ENCODE measurements around the gene WDR35. TPM values are rescaled to one million over a fixed set of nuclear protein-coding genes. Genes with fewer than 3 reads are reported as not detected.

The WDR35 gene
- total and polyA plus RNA-seq, 2 donors (not counting 3 experiments of a cell fraction or from before 2014, with no cell fraction given), result 3.6 to 8.0 TPM

GRCh38 chr2:20001361-20001863 lies 11.5 kb upstream of the WDR35 start:
- CTCF ChIA-PET, result interaction anchor here (1.0 to 1.7 kb wide), 3 partner anchors 14 to 92 kb away, joined by 3 to 19 read pairs (median 4); no protein-coding TSS in a partner anchor
- Histone ChIP-seq H2AFZ (ENCODE audit: low read depth, low read length) (no peak overlapping the region), H3K27ac (ENCODE audit: insufficient read depth, low read depth, low read length) (no peak overlapping the region), H3K9me3 (replicated peaks; ENCODE audit: control insufficient read depth, insufficient read depth, low read length) (no peaks in the 10 kb centered on the region), H4K20me1 (replicated peaks; ENCODE audit: control insufficient read depth, extremely low read depth, insufficient read depth, low read length) (no peaks in the 10 kb centered on the region), H3K79me2 (ENCODE audit: control insufficient read depth, insufficient read depth, low read length) (no peaks in the 10 kb centered on the region), H3K9me1 (replicated peaks; ENCODE audit: control insufficient read depth, extremely low read depth, insufficient read depth, low read length) (no peaks in the 10 kb centered on the region), H3K27me3 (ENCODE audit: control insufficient read depth in 2 of 2, insufficient read depth in 2 of 2, low read length in 2 of 2) (no peaks in the 10 kb centered on the region), H3K4me2 (ENCODE audit: insufficient read depth, low read length) (no peak overlapping the region), H3K36me3 (ENCODE audit: control insufficient read depth in 2 of 2, extremely low read depth in 1 of 2, insufficient read depth in 2 of 2, low read length in 2 of 2) (no peaks in the 10 kb centered on the region), H3K4me1 (ENCODE audit: control insufficient read depth, extremely low read depth, insufficient read depth, low read length) (no peaks in the 10 kb centered on the region), H3K9ac (replicated peaks; ENCODE audit: extremely low read depth, insufficient read depth, low read length) (no peak overlapping the region), H3K4me3 (replicated peaks in 1 of 3; ENCODE audit: insufficient read depth in 1 of 3, low read depth in 1 of 3, low read length in 3 of 3) (no peak overlapping the region)
- TF ChIP-seq POLR2A (IDR thresholded peaks at IDR 0.05; ENCODE audit: low read depth, low read length) (no peak), JUN (IDR thresholded peaks at IDR 0.05; ENCODE audit: borderline replicate concordance, insufficient read depth, insufficient read length, low read depth) (no peak)
- TF ChIP-seq, protein P1, sequence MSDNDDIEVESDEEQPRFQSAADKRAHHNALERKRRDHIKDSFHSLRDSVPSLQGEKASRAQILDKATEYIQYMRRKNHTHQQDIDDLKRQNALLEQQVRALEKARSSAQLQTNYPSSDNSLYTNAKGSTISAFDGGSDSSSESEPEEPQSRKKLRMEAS (IDR thresholded peaks at IDR 0.05; ENCODE audit: insufficient read depth, insufficient read length), result no peak
- intact Hi-C loops (cut with micrococcal nuclease), result no loop called here
- no TSS peak for BruUV-seq (replicated peaks)
- dilution Hi-C loops (cut with MboI; ENCODE audit: extremely low pct_ligation_motif_present, low sequenced_read_pairs), result no loop called here
- DNase-seq (ENCODE audit: low read depth, low spot score) (no peak), FAIRE-seq (no peak)
- POLR2A ChIA-PET, result no interaction called here

DNA sequence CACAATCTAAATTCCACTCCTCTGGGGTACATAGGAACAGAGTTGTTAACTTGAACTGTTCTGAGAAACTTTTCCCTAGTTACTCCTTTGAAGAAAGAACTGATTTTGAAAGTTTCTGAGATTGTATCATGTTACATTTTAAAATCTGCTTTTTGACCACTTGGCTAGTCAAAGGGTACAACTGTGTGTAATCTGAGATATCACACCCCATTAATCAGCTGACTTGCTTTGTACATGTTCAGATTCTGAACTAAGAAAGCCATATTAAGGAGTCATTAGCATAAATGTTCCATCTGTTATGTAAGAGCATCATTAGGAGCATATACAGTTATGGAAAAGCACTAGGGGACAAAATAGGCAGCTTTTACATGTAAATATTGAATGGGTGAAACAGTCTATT lies 3.8 kb upstream of the WDR35 start:
- POLR2A ChIA-PET, result no interaction called here

More for the DNA sequence above, 3.8 kb upstream of the WDR35 start:
- Histone ChIP-seq H3K4me3 (replicated peaks in 1 of 3; ENCODE audit: insufficient read depth in 1 of 3, low read depth in 1 of 3, low read length in 3 of 3) (no peak overlapping the region), H3K9me1 (replicated peaks; ENCODE audit: control insufficient read depth, extremely low read depth, insufficient read depth, low read length) (no peaks in the 10 kb centered on the region), H3K27me3 (ENCODE audit: control insufficient read depth in 2 of 2, insufficient read depth in 2 of 2, low read length in 2 of 2) (no peaks in the 10 kb centered on the region), H3K4me2 (ENCODE audit: insufficient read depth, low read length) (no peak overlapping the region), H3K9me3 (replicated peaks; ENCODE audit: control insufficient read depth, insufficient read depth, low read length) (no peaks in the 10 kb centered on the region), H3K36me3 (ENCODE audit: control insufficient read depth in 2 of 2, extremely low read depth in 1 of 2, insufficient read depth in 2 of 2, low read length in 2 of 2) (no peaks in the 10 kb centered on the region), H3K27ac (ENCODE audit: insufficient read depth, low read depth, low read length) (no peak overlapping the region), H2AFZ (ENCODE audit: low read depth, low read length) (no peak overlapping the region), H4K20me1 (replicated peaks; ENCODE audit: control insufficient read depth, extremely low read depth, insufficient read depth, low read length) (no peaks in the 10 kb centered on the region), H3K79me2 (ENCODE audit: control insufficient read depth, insufficient read depth, low read length) (peaks cover 3% of the 10 kb centered on the region), H3K4me1 (ENCODE audit: control insufficient read depth, extremely low read depth, insufficient read depth, low read length) (peaks cover 12% of the 10 kb centered on the region), H3K9ac (replicated peaks; ENCODE audit: extremely low read depth, insufficient read depth, low read length) (no peak overlapping the region)
- BruUV-seq (replicated peaks), result no TSS peak
- dilution Hi-C loops (cut with MboI; ENCODE audit: extremely low pct_ligation_motif_present, low sequenced_read_pairs) (no loop called here), intact Hi-C loops (cut with micrococcal nuclease) (no loop called here)
- FAIRE-seq, result no peak
- TF ChIP-seq, protein P1 (IDR thresholded peaks at IDR 0.05; ENCODE audit: insufficient read depth, insufficient read length), result no peak
- TF ChIP-seq POLR2A (IDR thresholded peaks at IDR 0.05; ENCODE audit: low read depth, low read length) (no peak), JUN (IDR thresholded peaks at IDR 0.05; ENCODE audit: borderline replicate concordance, insufficient read depth, insufficient read length, low read depth) (no peak), EZH2 (IDR thresholded peaks at IDR 0.05; ENCODE audit: borderline replicate concordance, low read depth, low read length, severe bottlenecking) (no peak)
- CTCF ChIA-PET, result interaction anchor here (1.0 to 1.8 kb wide), 4 partner anchors 19 to 113 kb away, joined by 3 to 9 read pairs (median 3); no protein-coding TSS in a partner anchor
- no peak for DNase-seq (ENCODE audit: low read depth, low spot score)
